ENCODE measurements around the gene PEX6. TPM values are rescaled to one million over a fixed set of nuclear protein-coding genes. Genes with fewer than 3 reads are reported as not detected.
A peak's percentile ranks its signal among the peaks of the same experiment; 100 is the strongest.

Gene PEX6
- polyA plus RNA-seq, 3 donors = 10.6 to 16.2 (median 15.5) TPM

GRCh38 chr6:43024436-43024835 lies 45.5 kb upstream of the PEX6 start:
- H3K27ac Mint-ChIP-seq = no peak overlapping the region
- intact Hi-C loops (cut with micrococcal nuclease) = no loop called here

GRCh38 chr6:43021270-43022047 lies 42.5 kb upstream of the PEX6 start, which contains the start of gene RRP36:
Gene RRP36 (plus strand): TSS chr6:43021623. CDS start chr6:43021655, 32 bp downstream.
- H3K4me3 ChIP-seq (replicated peaks in 1 of 3; ENCODE audit: low read depth in 2 of 3, low read length in 3 of 3) = peak within 1 kb of the TSS; percentile 89 to 99 (median 94)
- Mint-ChIP-seq H3K9me3 (no peaks in the 10 kb centered on the region), H3K27ac (peak within 1 kb of the TSS; percentile 83 to 95 (median 92)), H3K4me1 (peaks cover 22% of the 10 kb centered on the region), H3K36me3 (peaks cover 44 to 67% of the 10 kb centered on the region in 2 donors), H3K27me3 (ENCODE audit: low read depth in 3 of 3) (peaks cover 0 to 4% (median 1%) of the 10 kb centered on the region in 3 donors), H3K4me3 (peak within 1 kb of the TSS; percentile 96 to 100)
- H3K9ac ChIP-seq (ENCODE audit: insufficient read depth, low read length, poor library complexity, severe bottlenecking) = peak within 1 kb of the TSS; percentile 68
- intact Hi-C loops (cut with micrococcal nuclease) = no loop called here
- H3K36me3 ChIP-seq (replicated peaks in 1 of 2; ENCODE audit: control insufficient read depth in 1 of 2, insufficient read depth in 2 of 2, low read length in 2 of 2) = peaks cover 46 to 54% of the 10 kb centered on the region in 2 donors
- peak within 1 kb of the TSS; percentile 91 for H3K4me2 ChIP-seq (replicated peaks; ENCODE audit: extremely low read depth, low read length, poor library complexity, severe bottlenecking)
- H3K79me2 ChIP-seq (ENCODE audit: insufficient read depth, low read length) = peaks cover 50% of the 10 kb centered on the region
- peak; percentile 31 to 74 (median 64) for DNase-seq
- H3K9me3 ChIP-seq (replicated peaks in 1 of 2; ENCODE audit: control insufficient read depth in 1 of 2, insufficient read depth in 1 of 2, low read length in 2 of 2) = no peaks in the 10 kb centered on the region
- TF ChIP-seq CTCF (IDR thresholded peaks at IDR 0.05) = no peak
- H3K4me1 ChIP-seq (ENCODE audit: control insufficient read depth in 1 of 2, insufficient read depth in 2 of 2, low read length in 2 of 2) = peaks cover 18 to 21% of the 10 kb centered on the region in 2 donors
- H2AFZ ChIP-seq (ENCODE audit: insufficient read depth, low read depth, low read length, poor library complexity, severe bottlenecking) = peak within 1 kb of the TSS; percentile 73
- 2% methylated on average over 55 of the region's 56 CpGs for WGBS (ENCODE audit: insufficient coverage)
- no peaks in the 10 kb centered on the region for H3K27me3 ChIP-seq (ENCODE audit: control insufficient read depth in 2 of 2, insufficient read depth in 2 of 2, low read length in 2 of 2)
- peaks cover 61% of the 10 kb centered on the region for H4K20me1 ChIP-seq (ENCODE audit: insufficient read depth, low read length)
- H3K27ac ChIP-seq (ENCODE audit: low read depth in 1 of 2, low read length in 2 of 2) = peak within 1 kb of the TSS; percentile 49 to 78

More at GRCh38 chr6:43024436-43024835, 45.5 kb upstream of the PEX6 start:
- Histone ChIP-seq H3K79me2 (ENCODE audit: insufficient read depth, low read length) (peaks cover 35% of the 10 kb centered on the region), H3K27me3 (ENCODE audit: control insufficient read depth in 2 of 2, insufficient read depth in 2 of 2, low read length in 2 of 2) (no peaks in the 10 kb centered on the region), H3K9ac (ENCODE audit: insufficient read depth, low read length, poor library complexity, severe bottlenecking) (no peak overlapping the region), H3K4me3 (replicated peaks in 1 of 3; ENCODE audit: low read depth in 2 of 3, low read length in 3 of 3) (no peak overlapping the region), H4K20me1 (ENCODE audit: insufficient read depth, low read length) (peaks cover 43% of the 10 kb centered on the region), H2AFZ (ENCODE audit: insufficient read depth, low read depth, low read length, poor library complexity, severe bottlenecking) (no peak overlapping the region), H3K9me3 (replicated peaks in 1 of 2; ENCODE audit: control insufficient read depth in 1 of 2, insufficient read depth in 1 of 2, low read length in 2 of 2) (no peaks in the 10 kb centered on the region), H3K36me3 (replicated peaks in 1 of 2; ENCODE audit: control insufficient read depth in 1 of 2, insufficient read depth in 2 of 2, low read length in 2 of 2) (peaks cover 49 to 57% of the 10 kb centered on the region in 2 donors), H3K27ac (ENCODE audit: low read depth in 1 of 2, low read length in 2 of 2) (no peak overlapping the region), H3K4me1 (ENCODE audit: control insufficient read depth in 1 of 2, insufficient read depth in 2 of 2, low read length in 2 of 2) (peaks cover 14 to 16% of the 10 kb centered on the region in 2 donors), H3K4me2 (replicated peaks; ENCODE audit: extremely low read depth, low read length, poor library complexity, severe bottlenecking) (no peak overlapping the region)
- no peak for DNase-seq
- 91% methylated on average over 2 of the region's 2 CpGs for WGBS (ENCODE audit: insufficient coverage)
- Mint-ChIP-seq H3K27me3 (ENCODE audit: low read depth in 3 of 3) (peaks cover 0 to 6% (median 3%) of the 10 kb centered on the region in 3 donors), H3K9me3 (peaks cover 0 to 1% (median 0%) of the 10 kb centered on the region in 7 donors), H3K36me3 (peaks cover 46 to 69% of the 10 kb centered on the region in 2 donors), H3K4me3 (no peak overlapping the region), H3K4me1 (peaks cover 18% of the 10 kb centered on the region)
- no peak for TF ChIP-seq CTCF (IDR thresholded peaks at IDR 0.05)

All from CD14-positive monocyte (primary cell).